ENCODE measurements around the gene MS4A15.

MS4A15 gene

GRCh38 chr11:60781981-60782316, 25.3 kb downstream of the MS4A15 start:
- H3K4me3 ChIP-seq (ENCODE audit: low read depth, low read length) = no peak overlapping the region
- DNase-seq (ENCODE audit: low read depth) = no peak
- TF ChIP-seq CTCF (IDR thresholded peaks at IDR 0.05; ENCODE audit: low read depth, low read length, missing control alignments) = no peak

GRCh38 chr11:60782393-60783140, 25.9 kb downstream of the MS4A15 start:
- no peak overlapping the region for H3K4me3 ChIP-seq (ENCODE audit: low read depth, low read length)
- no peak for DNase-seq (ENCODE audit: low read depth)
- no peak for TF ChIP-seq CTCF (IDR thresholded peaks at IDR 0.05; ENCODE audit: low read depth, low read length, missing control alignments)

DNA sequence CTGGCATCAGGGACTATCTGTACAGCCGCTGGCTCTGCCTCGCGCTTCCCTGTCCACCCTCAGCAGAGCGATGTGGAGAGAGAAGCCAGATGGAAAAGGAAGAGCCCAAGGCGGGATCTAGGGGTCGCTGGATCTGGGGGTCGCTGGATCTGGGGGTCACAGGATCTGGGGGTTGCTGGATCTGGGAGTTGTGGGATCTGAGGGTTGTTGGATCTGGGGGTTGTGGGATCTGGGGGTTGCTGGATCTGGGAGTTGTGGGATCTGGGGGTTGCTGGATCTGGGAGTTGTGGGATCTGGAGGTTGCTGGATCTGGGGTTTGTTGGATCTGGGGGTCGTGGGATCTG, 26.4 kb downstream of the MS4A15 start:
- DNase-seq (ENCODE audit: low read depth) = no peak
- H3K4me3 ChIP-seq (ENCODE audit: low read depth, low read length) = no peak overlapping the region
- no peak for TF ChIP-seq CTCF (IDR thresholded peaks at IDR 0.05; ENCODE audit: low read depth, low read length, missing control alignments)

GRCh38 chr11:60783911-60784310, 27.2 kb downstream of the MS4A15 start:
- no peak for TF ChIP-seq CTCF (IDR thresholded peaks at IDR 0.05; ENCODE audit: low read depth, low read length, missing control alignments)
- H3K4me3 ChIP-seq (ENCODE audit: low read depth, low read length) = no peak overlapping the region

GRCh38 chr11:60785136-60785535, 28.5 kb downstream of the MS4A15 start, which contains the start of gene MS4A10:
Gene MS4A10 (plus strand): TSS chr11:60785333. CDS start chr11:60790336, 5,003 bp downstream.
- TF ChIP-seq CTCF (IDR thresholded peaks at IDR 0.05; ENCODE audit: low read depth, low read length, missing control alignments) = no peak
- no peak for DNase-seq (ENCODE audit: low read depth)
- no peak within 1 kb of the TSS for H3K4me3 ChIP-seq (ENCODE audit: low read depth, low read length)

More at GRCh38 chr11:60783911-60784310, 27.2 kb downstream of the MS4A15 start:
- DNase-seq (ENCODE audit: low read depth) = no peak

DNA sequence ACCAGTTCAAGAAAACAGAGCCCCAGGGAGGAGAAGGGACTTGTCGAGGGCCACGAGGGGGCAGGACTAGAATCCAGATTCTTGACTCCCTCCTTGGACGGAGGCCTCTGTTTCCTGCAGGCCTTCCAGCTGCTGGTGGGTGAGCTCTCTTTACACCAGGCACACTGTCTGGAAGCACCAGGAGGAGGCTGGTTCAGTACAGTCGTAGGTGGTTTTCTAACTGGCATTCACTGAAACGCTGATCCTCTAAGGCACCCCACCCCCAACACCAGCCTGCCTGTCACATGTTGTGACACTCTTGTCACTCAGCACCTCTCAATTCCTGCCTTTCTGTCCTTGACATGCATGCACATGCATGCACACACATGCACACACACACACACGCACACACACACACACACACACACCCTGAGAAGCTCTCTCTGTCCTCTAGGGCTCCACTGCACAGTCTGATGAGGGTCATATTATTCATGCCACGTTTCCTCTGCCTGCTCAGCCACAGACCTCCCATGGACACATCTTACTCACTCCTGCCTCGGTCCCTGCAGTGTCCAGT, 29.2 kb downstream of the MS4A15 start:
- no peak for DNase-seq (ENCODE audit: low read depth)
- no peak overlapping the region for H3K4me3 ChIP-seq (ENCODE audit: low read depth, low read length)
- TF ChIP-seq CTCF (IDR thresholded peaks at IDR 0.05; ENCODE audit: low read depth, low read length, missing control alignments) = no peak

Data from GM12864 (cell line).